Endodermal cell (in vitro differentiated cells): ENCODE data around the gene ZFAND3. TPM values are rescaled to one million over a fixed set of nuclear protein-coding genes. Genes with fewer than 3 reads are reported as not detected.

Experiments used
- DNase-seq: peaks from one replicate; pipeline ENCODE4 v3.0.0-alpha.2; 2017
- H3K27ac ChIP-seq: 2 replicates; pipeline ENCODE4 v1.5.1; 2013; ENCODE audit warnings: mild to moderate bottlenecking, low read depth, low read length, moderate library complexity
- H3K27me3 ChIP-seq: 2 replicates; pipeline ENCODE4 v1.6.1; 2013; ENCODE audit warnings: mild to moderate bottlenecking, low read length, moderate library complexity; ENCODE audit not compliant: insufficient read depth, control insufficient read depth, poor library complexity, severe bottlenecking
- H3K36me3 ChIP-seq: 2 replicates; pipeline ENCODE4 v1.7.0; 2013; ENCODE audit warnings: mild to moderate bottlenecking, low read length, moderate library complexity; ENCODE audit not compliant: control insufficient read depth, insufficient read depth
- H3K4me1 ChIP-seq: one replicate; pipeline ENCODE4 v1.7.0; 2013; ENCODE audit warnings: low read length; ENCODE audit not compliant: control insufficient read depth, insufficient read depth
- H3K4me3 ChIP-seq: 2 replicates; pipeline ENCODE4 v1.5.1; 2013; ENCODE audit warnings: mild to moderate bottlenecking, low read length, moderate library complexity
- H3K9ac ChIP-seq: 2 replicates; pipeline ENCODE4 v1.6.1; 2013; ENCODE audit warnings: mild to moderate bottlenecking, low read length, moderate library complexity; ENCODE audit not compliant: poor library complexity, severe bottlenecking; ENCODE audit errors: extremely low read depth
- H3K9me3 ChIP-seq: 2 replicates; pipeline ENCODE4 v1.6.1; 2013; ENCODE audit warnings: mild to moderate bottlenecking, low read length, moderate library complexity; ENCODE audit not compliant: control insufficient read depth
- H3K27ac Mint-ChIP-seq: 2 replicates; pipeline ENCODE4 v1.8.0; 2020; ENCODE audit warnings: mixed read lengths
- H3K27me3 Mint-ChIP-seq: 2 replicates; pipeline ENCODE4 v1.8.0; 2021; ENCODE audit warnings: mild to moderate bottlenecking, mixed read lengths; ENCODE audit not compliant: insufficient read depth
- H3K36me3 Mint-ChIP-seq: 2 replicates; pipeline ENCODE4 v1.8.0; 2020; ENCODE audit warnings: low read depth, mixed read lengths
- H3K4me1 Mint-ChIP-seq: 2 replicates; pipeline ENCODE4 v1.8.0; 2020; ENCODE audit warnings: mixed read lengths
- H3K4me3 Mint-ChIP-seq: 2 replicates; pipeline ENCODE4 v1.8.0; 2020; ENCODE audit warnings: mild to moderate bottlenecking, moderate library complexity, mixed read lengths
- H3K9me3 Mint-ChIP-seq: 2 replicates; pipeline ENCODE4 v1.8.0; 2020; ENCODE audit warnings: mild to moderate bottlenecking, mixed read lengths
- WGBS, 2 experiments: methylation state at CpG; one replicate each; pipeline versions ENCODE4 v1.1.5 to v1.1.7; 2013; ENCODE audit warnings: missing lambda C conversion rate in 2 of 2, mixed read lengths in 1 of 2; ENCODE audit not compliant: insufficient coverage in 1 of 2, insufficient read length in 1 of 2; 5-methylcytosine and 5-hydroxymethylcytosine counted together
- total RNA-seq, 2 donors: library from RNA; stranded (reverse); fragmentation: NEBNext Ultra II Directional in 1 of 2; extraction: Animal tissue kit (Norgen Biotek cat#: 25700) in 1 of 2; gene quantifications; 2 replicates in 1 of 2; 3 replicates in 1 of 2; pipeline ENCODE4 v1.2.1, GENCODE V29; 2021
- TF ChIP-seq, protein P1 (sequence below): fragments of 200-600 bp; sonication (generic); conservative IDR thresholded peaks from 2 replicates; pipeline ENCODE4 v1.5.0; 2021; ENCODE audit warnings: antibody characterized with exemption, mild to moderate bottlenecking

ZFAND3 gene
- total RNA-seq, 2 donors from 2014 or later, result 67.1 to 86.2 TPM

DNA sequence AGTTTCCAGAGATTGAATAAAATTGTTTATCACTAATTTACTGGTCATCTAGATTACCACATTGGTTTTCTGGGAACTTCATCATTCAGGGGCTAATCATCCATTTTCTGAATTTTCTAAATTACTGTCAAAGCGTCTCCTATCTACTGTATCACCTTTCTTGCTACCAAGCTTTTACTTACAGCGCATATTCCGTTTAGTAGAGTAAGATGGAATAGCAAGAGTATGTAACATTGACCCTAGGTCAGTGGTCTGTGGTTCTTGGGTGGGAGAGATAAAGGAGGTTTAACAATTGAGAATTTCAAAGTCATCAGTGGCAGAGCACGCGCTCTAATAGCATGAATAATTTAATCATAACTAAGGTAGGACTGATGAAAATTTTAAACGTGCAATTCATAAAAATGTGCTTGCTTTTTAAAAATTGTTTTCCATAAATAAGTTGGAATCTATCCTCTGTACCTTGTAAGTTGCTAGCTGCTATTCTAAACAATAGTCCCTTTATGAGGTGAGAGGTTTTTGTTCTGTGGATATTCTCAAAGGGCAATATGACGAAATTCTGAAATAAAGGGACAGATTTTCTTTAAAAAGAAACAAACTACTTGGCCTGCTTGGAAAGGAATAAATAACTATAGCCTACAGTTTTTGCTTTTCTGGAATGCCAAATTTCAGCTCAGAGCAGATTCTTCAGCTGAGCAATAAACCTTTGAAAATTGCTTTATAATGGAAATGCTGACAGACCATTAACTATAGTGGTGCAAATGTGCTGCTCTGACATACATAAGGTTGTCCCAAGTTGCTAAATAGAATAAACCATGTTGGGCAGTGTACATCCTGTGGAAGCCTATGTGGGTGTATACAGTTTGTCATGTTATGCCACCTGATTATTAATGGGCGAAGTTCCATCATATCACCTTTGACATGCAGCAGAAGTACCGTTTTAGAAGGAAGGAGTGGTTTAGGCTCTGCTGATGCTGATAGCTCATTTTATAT lies 84.1 kb downstream of the ZFAND3 start:
- WGBS, 2 experiments, result 84 to 86% methylated on average over 5 to 9 of the region's 9 CpGs
- peaks cover 3% of the 10 kb centered on the region for H3K36me3 Mint-ChIP-seq
- no peak for DNase-seq
- no peak overlapping the region for H3K4me3 Mint-ChIP-seq
- H3K4me3 ChIP-seq, result no peak overlapping the region
- no peaks in the 10 kb centered on the region for H3K4me1 ChIP-seq
- H3K36me3 ChIP-seq, result no peaks in the 10 kb centered on the region
- TF ChIP-seq, protein P1, sequence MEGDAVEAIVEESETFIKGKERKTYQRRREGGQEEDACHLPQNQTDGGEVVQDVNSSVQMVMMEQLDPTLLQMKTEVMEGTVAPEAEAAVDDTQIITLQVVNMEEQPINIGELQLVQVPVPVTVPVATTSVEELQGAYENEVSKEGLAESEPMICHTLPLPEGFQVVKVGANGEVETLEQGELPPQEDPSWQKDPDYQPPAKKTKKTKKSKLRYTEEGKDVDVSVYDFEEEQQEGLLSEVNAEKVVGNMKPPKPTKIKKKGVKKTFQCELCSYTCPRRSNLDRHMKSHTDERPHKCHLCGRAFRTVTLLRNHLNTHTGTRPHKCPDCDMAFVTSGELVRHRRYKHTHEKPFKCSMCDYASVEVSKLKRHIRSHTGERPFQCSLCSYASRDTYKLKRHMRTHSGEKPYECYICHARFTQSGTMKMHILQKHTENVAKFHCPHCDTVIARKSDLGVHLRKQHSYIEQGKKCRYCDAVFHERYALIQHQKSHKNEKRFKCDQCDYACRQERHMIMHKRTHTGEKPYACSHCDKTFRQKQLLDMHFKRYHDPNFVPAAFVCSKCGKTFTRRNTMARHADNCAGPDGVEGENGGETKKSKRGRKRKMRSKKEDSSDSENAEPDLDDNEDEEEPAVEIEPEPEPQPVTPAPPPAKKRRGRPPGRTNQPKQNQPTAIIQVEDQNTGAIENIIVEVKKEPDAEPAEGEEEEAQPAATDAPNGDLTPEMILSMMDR, result no peak
- no peaks in the 10 kb centered on the region for H3K9me3 ChIP-seq
- no peaks in the 10 kb centered on the region for H3K27me3 Mint-ChIP-seq
- no peak overlapping the region for H3K27ac Mint-ChIP-seq
- H3K9ac ChIP-seq, result no peak overlapping the region
- H3K4me1 Mint-ChIP-seq, result peaks cover 5% of the 10 kb centered on the region
- no peaks in the 10 kb centered on the region for H3K9me3 Mint-ChIP-seq
- no peaks in the 10 kb centered on the region for H3K27me3 ChIP-seq
- H3K27ac ChIP-seq, result no peak overlapping the region

DNA sequence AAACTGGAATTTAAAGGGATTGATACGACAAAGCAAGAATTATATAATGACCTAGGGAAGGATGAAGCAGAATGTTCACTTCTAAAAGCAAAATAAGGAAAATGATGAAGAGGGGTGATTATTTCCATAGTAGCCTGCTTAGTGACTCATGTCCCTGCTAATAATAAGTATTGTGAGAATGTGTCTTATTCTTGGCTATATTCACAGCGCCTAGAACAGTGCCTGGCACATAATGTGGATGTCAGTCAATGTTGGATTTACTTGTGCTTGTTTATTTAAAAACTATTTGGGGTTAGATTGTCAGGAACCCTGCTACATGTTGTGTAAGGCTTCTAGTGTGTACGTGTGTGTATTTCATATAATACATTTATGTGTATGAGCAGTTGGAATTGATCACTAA lies 85.1 kb downstream of the ZFAND3 start:
- no peak overlapping the region for H3K4me3 Mint-ChIP-seq
- H3K4me3 ChIP-seq, result no peak overlapping the region
- no peaks in the 10 kb centered on the region for H3K9me3 ChIP-seq
- peaks cover 5% of the 10 kb centered on the region for H3K4me1 Mint-ChIP-seq
- H3K9me3 Mint-ChIP-seq, result no peaks in the 10 kb centered on the region
- H3K27ac Mint-ChIP-seq, result no peak overlapping the region
- H3K36me3 Mint-ChIP-seq, result no peaks in the 10 kb centered on the region
- H3K36me3 ChIP-seq, result no peaks in the 10 kb centered on the region
- H3K27me3 ChIP-seq, result no peaks in the 10 kb centered on the region
- no peaks in the 10 kb centered on the region for H3K27me3 Mint-ChIP-seq
- TF ChIP-seq, protein P1, result no peak
- H3K4me1 ChIP-seq, result no peaks in the 10 kb centered on the region
- no peak overlapping the region for H3K9ac ChIP-seq
- H3K27ac ChIP-seq, result no peak overlapping the region
- no peak for DNase-seq
- 97 to 100% methylated on average over 1 to 3 of the region's 3 CpGs for WGBS, 2 experiments

DNA sequence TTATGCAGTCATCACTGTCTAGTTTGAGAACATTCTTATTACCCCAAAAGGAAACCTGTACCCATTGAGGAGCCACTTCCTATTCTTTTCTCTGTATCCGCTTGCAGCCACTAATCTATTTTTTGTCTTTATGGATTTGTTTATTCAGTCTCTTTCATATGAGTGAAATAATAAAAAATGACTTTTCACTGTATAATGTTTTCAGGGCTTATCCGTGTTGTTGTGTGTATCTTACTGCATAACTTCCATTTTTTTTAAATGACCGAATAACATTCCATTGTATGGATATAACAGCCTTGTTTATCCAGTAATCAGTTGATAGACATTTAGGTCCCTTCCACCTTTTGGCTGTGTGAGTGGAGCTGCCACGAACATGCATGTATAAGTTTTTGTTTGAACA lies 86.6 kb downstream of the ZFAND3 start:
- no peaks in the 10 kb centered on the region for H3K9me3 ChIP-seq
- H3K36me3 ChIP-seq, result no peaks in the 10 kb centered on the region
- no peak overlapping the region for H3K27ac ChIP-seq
- H3K4me3 Mint-ChIP-seq, result no peak overlapping the region
- H3K9ac ChIP-seq, result no peak overlapping the region
- peaks cover 5% of the 10 kb centered on the region for H3K4me1 Mint-ChIP-seq
- no peak overlapping the region for H3K27ac Mint-ChIP-seq
- TF ChIP-seq, protein P1, result no peak
- no peaks in the 10 kb centered on the region for H3K9me3 Mint-ChIP-seq
- no peaks in the 10 kb centered on the region for H3K27me3 ChIP-seq
- WGBS, 2 experiments, result 94 to 100% methylated on average over 2 to 3 of the region's 4 CpGs
- H3K27me3 Mint-ChIP-seq, result no peaks in the 10 kb centered on the region
- no peaks in the 10 kb centered on the region for H3K4me1 ChIP-seq
- H3K4me3 ChIP-seq, result no peak overlapping the region
- no peaks in the 10 kb centered on the region for H3K36me3 Mint-ChIP-seq
- DNase-seq, result no peak
